ENCODE results near the gene ZAP70. TPM values are rescaled to one million over a fixed set of nuclear protein-coding genes. Genes with fewer than 3 reads are reported as not detected.
"Not testable (repeated sequence)": the region's sequence is repeated elsewhere in the genome, so short reads cannot be mapped to it uniquely, and the experiment has no call there.

The ZAP70 gene
- total RNA-seq, 1 experiment from 2014 or later: 2.5 TPM

GRCh38 chr2:97687235-97687634, 26.1 kb upstream of the ZAP70 start:
- not testable (repeated sequence) for H3K27me3 ChIP-seq (ENCODE audit: control insufficient read depth, insufficient read depth, low read length); H3K4me3 ChIP-seq (ENCODE audit: insufficient read depth, low read depth, low read length); DNase-seq; H3K36me3 ChIP-seq (replicated peaks; ENCODE audit: control insufficient read depth, insufficient read depth, low read length)

- Histone ChIP-seq H3K27me3 (ENCODE audit: control insufficient read depth, insufficient read depth, low read length) (no peaks in the 10 kb centered on the region), H3K4me3 (ENCODE audit: insufficient read depth, low read depth, low read length) (no peak overlapping the region), H3K36me3 (replicated peaks; ENCODE audit: control insufficient read depth, insufficient read depth, low read length) (no peaks in the 10 kb centered on the region)
- no peak for DNase-seq
Measured at GRCh38 chr2:97688062-97688827, 25.1 kb upstream of the ZAP70 start.

GRCh38 chr2:97691166-97691565, 22.2 kb upstream of the ZAP70 start:
- H3K36me3 ChIP-seq (replicated peaks; ENCODE audit: control insufficient read depth, insufficient read depth, low read length): no peaks in the 10 kb centered on the region
- H3K4me3 ChIP-seq (ENCODE audit: insufficient read depth, low read depth, low read length): no peak overlapping the region
- no peaks in the 10 kb centered on the region for H3K27me3 ChIP-seq (ENCODE audit: control insufficient read depth, insufficient read depth, low read length)
- DNase-seq: peak; percentile 77

GRCh38 chr2:97693476-97693875, 19.9 kb upstream of the ZAP70 start:
- DNase-seq: no peak
- H3K36me3 ChIP-seq (replicated peaks; ENCODE audit: control insufficient read depth, insufficient read depth, low read length): no peaks in the 10 kb centered on the region
- H3K4me3 ChIP-seq (ENCODE audit: insufficient read depth, low read depth, low read length): no peak overlapping the region
- no peaks in the 10 kb centered on the region for H3K27me3 ChIP-seq (ENCODE audit: control insufficient read depth, insufficient read depth, low read length)

- Histone ChIP-seq H3K36me3 (replicated peaks; ENCODE audit: control insufficient read depth, insufficient read depth, low read length) (no peaks in the 10 kb centered on the region), H3K27me3 (ENCODE audit: control insufficient read depth, insufficient read depth, low read length) (no peaks in the 10 kb centered on the region), H3K4me3 (ENCODE audit: insufficient read depth, low read depth, low read length) (no peak overlapping the region)
- DNase-seq: peak; percentile 2
Measured at GRCh38 chr2:97695744-97696143, 17.6 kb upstream of the ZAP70 start.

- Histone ChIP-seq H3K27me3 (ENCODE audit: control insufficient read depth, insufficient read depth, low read length) (no peaks in the 10 kb centered on the region), H3K4me3 (ENCODE audit: insufficient read depth, low read depth, low read length) (no peak overlapping the region), H3K36me3 (replicated peaks; ENCODE audit: control insufficient read depth, insufficient read depth, low read length) (no peaks in the 10 kb centered on the region)
- peak; percentile 80 for DNase-seq
Measured at GRCh38 chr2:97697252-97698235, 15.8 kb upstream of the ZAP70 start.

- no peak for DNase-seq
- Histone ChIP-seq H3K4me3 (ENCODE audit: insufficient read depth, low read depth, low read length) (no peak overlapping the region), H3K27me3 (ENCODE audit: control insufficient read depth, insufficient read depth, low read length) (no peaks in the 10 kb centered on the region)
Measured at GRCh38 chr2:97698530-97698929, 14.8 kb upstream of the ZAP70 start.

GRCh38 chr2:97699765-97700444, 13.5 kb upstream of the ZAP70 start:
- Histone ChIP-seq H3K4me3 (ENCODE audit: insufficient read depth, low read depth, low read length) (no peak overlapping the region), H3K27me3 (ENCODE audit: control insufficient read depth, insufficient read depth, low read length) (no peaks in the 10 kb centered on the region), H3K36me3 (replicated peaks; ENCODE audit: control insufficient read depth, insufficient read depth, low read length) (no peaks in the 10 kb centered on the region)
- peak; percentile 75 for DNase-seq

More at GRCh38 chr2:97698530-97698929, 14.8 kb upstream of the ZAP70 start:
- H3K36me3 ChIP-seq (replicated peaks; ENCODE audit: control insufficient read depth, insufficient read depth, low read length): no peaks in the 10 kb centered on the region

- no peaks in the 10 kb centered on the region for H3K36me3 ChIP-seq (replicated peaks; ENCODE audit: control insufficient read depth, insufficient read depth, low read length)
- no peak overlapping the region for H3K4me3 ChIP-seq (ENCODE audit: insufficient read depth, low read depth, low read length)
- no peak for DNase-seq
- no peaks in the 10 kb centered on the region for H3K27me3 ChIP-seq (ENCODE audit: control insufficient read depth, insufficient read depth, low read length)
Measured at GRCh38 chr2:97701186-97701585, 12.2 kb upstream of the ZAP70 start.

- peak; percentile 2 for DNase-seq
- Histone ChIP-seq H3K36me3 (replicated peaks; ENCODE audit: control insufficient read depth, insufficient read depth, low read length) (no peaks in the 10 kb centered on the region), H3K4me3 (ENCODE audit: insufficient read depth, low read depth, low read length) (no peak overlapping the region), H3K27me3 (ENCODE audit: control insufficient read depth, insufficient read depth, low read length) (no peaks in the 10 kb centered on the region)
Measured at GRCh38 chr2:97701851-97702465, 11.4 kb upstream of the ZAP70 start.

GRCh38 chr2:97702731-97703470, 10.5 kb upstream of the ZAP70 start:
- no peak for DNase-seq
- no peaks in the 10 kb centered on the region for H3K36me3 ChIP-seq (replicated peaks; ENCODE audit: control insufficient read depth, insufficient read depth, low read length)
- no peak overlapping the region for H3K4me3 ChIP-seq (ENCODE audit: insufficient read depth, low read depth, low read length)
- no peaks in the 10 kb centered on the region for H3K27me3 ChIP-seq (ENCODE audit: control insufficient read depth, insufficient read depth, low read length)

GRCh38 chr2:97703741-97704140, 9.6 kb upstream of the ZAP70 start:
- Histone ChIP-seq H3K36me3 (replicated peaks; ENCODE audit: control insufficient read depth, insufficient read depth, low read length) (no peaks in the 10 kb centered on the region), H3K4me3 (ENCODE audit: insufficient read depth, low read depth, low read length) (no peak overlapping the region), H3K27me3 (ENCODE audit: control insufficient read depth, insufficient read depth, low read length) (no peaks in the 10 kb centered on the region)
- DNase-seq: no peak

GRCh38 chr2:97704989-97705388, 8.4 kb upstream of the ZAP70 start:
- no peaks in the 10 kb centered on the region for H3K27me3 ChIP-seq (ENCODE audit: control insufficient read depth, insufficient read depth, low read length)
- no peaks in the 10 kb centered on the region for H3K36me3 ChIP-seq (replicated peaks; ENCODE audit: control insufficient read depth, insufficient read depth, low read length)
- no peak overlapping the region for H3K4me3 ChIP-seq (ENCODE audit: insufficient read depth, low read depth, low read length)
- DNase-seq: no peak

- DNase-seq: no peak
Measured at GRCh38 chr2:97706112-97706511, 7.3 kb upstream of the ZAP70 start.

More at GRCh38 chr2:97706112-97706511, 7.3 kb upstream of the ZAP70 start:
- no peaks in the 10 kb centered on the region for H3K36me3 ChIP-seq (replicated peaks; ENCODE audit: control insufficient read depth, insufficient read depth, low read length)
- H3K4me3 ChIP-seq (ENCODE audit: insufficient read depth, low read depth, low read length): no peak overlapping the region
- no peaks in the 10 kb centered on the region for H3K27me3 ChIP-seq (ENCODE audit: control insufficient read depth, insufficient read depth, low read length)

All from H7 (cell line).